Left ventricle myocardium inferior (tissue), 1 donor: ENCODE results near the gene CLCNKA. TPM values are rescaled to one million over a fixed set of nuclear protein-coding genes. Genes with fewer than 3 reads are reported as not detected.

Experiments
- DNase-seq: peaks from one replicate; pipeline ENCODE4 v3.0.0-alpha.2; 2020
- H3K27ac ChIP-seq: fragments of 200-600 bp; replicated peaks from 2 replicates; pipeline ENCODE4 v1.8.0; 2021
- H3K27me3 ChIP-seq: fragments of 200-600 bp; 2 replicates; pipeline ENCODE4 v1.8.0; 2021; ENCODE audit warnings: low read depth
- H3K36me3 ChIP-seq: fragments of 200-600 bp; 2 replicates; pipeline ENCODE4 v1.8.0; 2021
- H3K4me1 ChIP-seq: fragments of 200-600 bp; 2 replicates; pipeline ENCODE4 v1.8.0; 2021
- H3K4me3 ChIP-seq: fragments of 200-600 bp; 2 replicates; pipeline ENCODE4 v1.8.0; 2021; ENCODE audit warnings: mild to moderate bottlenecking, moderate library complexity
- H3K9me3 ChIP-seq: fragments of 200-600 bp; replicated peaks from 2 replicates; pipeline ENCODE4 v1.8.0; 2021
- CTCF ChIP-seq: fragments of 200-600 bp; IDR thresholded peaks from 2 replicates; pipeline ENCODE4 v1.8.0; 2021; ENCODE audit warnings: antibody characterized with exemption, mild to moderate bottlenecking, borderline replicate concordance
- intact Hi-C: fragments of 100-400 bp; cut with micrococcal nuclease; formaldehyde crosslinking; loops from one replicate; pipeline ENCODE4 v1.11.0; 2022
- total RNA-seq: library from RNA; stranded (reverse); fragmentation: NEBNext Ultra II Directional; extraction: Animal tissue kit (Norgen Biotek cat#: 25700); gene quantifications from one replicate; pipeline ENCODE4 v1.2.1, GENCODE V29; 2021
- donor health status: DM: no; HTN: yes; CAD: no; lungs with severe emphysema.

Gene CLCNKA
- total RNA-seq, 1 donor from 2014 or later, result 0.16 TPM

GRCh38 chr1:16080422-16081150, 58.8 kb downstream of the CLCNKA start:
- DNase-seq, result no peak
- Histone ChIP-seq H3K4me3 (no peak overlapping the region), H3K9me3 (no peaks in the 10 kb centered on the region), H3K36me3 (no peaks in the 10 kb centered on the region), H3K27ac (no peak overlapping the region), H3K27me3 (no peaks in the 10 kb centered on the region), H3K4me1 (peaks cover 52% of the 10 kb centered on the region)
- TF ChIP-seq CTCF, result no peak
- intact Hi-C loops, result no loop called here

GRCh38 chr1:16081636-16082035, 59.8 kb downstream of the CLCNKA start:
- H3K36me3 ChIP-seq, result no peaks in the 10 kb centered on the region
- intact Hi-C loops, result no loop called here
- no peaks in the 10 kb centered on the region for H3K9me3 ChIP-seq
- no peak for DNase-seq
- H3K4me1 ChIP-seq, result peaks cover 46% of the 10 kb centered on the region
- H3K27me3 ChIP-seq, result no peaks in the 10 kb centered on the region
- no peak for TF ChIP-seq CTCF
- H3K4me3 ChIP-seq, result no peak overlapping the region
- H3K27ac ChIP-seq, result peak overlapping the region; percentile 72

- Histone ChIP-seq H3K9me3 (no peaks in the 10 kb centered on the region), H3K27ac (peak overlapping the region; percentile 72), H3K4me1 (peaks cover 40% of the 10 kb centered on the region), H3K36me3 (no peaks in the 10 kb centered on the region), H3K4me3 (no peak overlapping the region), H3K27me3 (no peaks in the 10 kb centered on the region)
- intact Hi-C loops, result no loop called here
- TF ChIP-seq CTCF, result peak; percentile 94
- peak; percentile 69 for DNase-seq
These were observed 60.6 kb downstream of the CLCNKA start for GRCh38 chr1:16082283-16083038.

GRCh38 chr1:16083486-16083885, 61.6 kb downstream of the CLCNKA start:
- Histone ChIP-seq H3K4me3 (no peak overlapping the region), H3K9me3 (no peaks in the 10 kb centered on the region), H3K36me3 (no peaks in the 10 kb centered on the region), H3K4me1 (peaks cover 49% of the 10 kb centered on the region), H3K27ac (peak overlapping the region; percentile 3), H3K27me3 (no peaks in the 10 kb centered on the region)
- no peak for TF ChIP-seq CTCF
- DNase-seq, result no peak
- intact Hi-C loops, result no loop called here

Other genes starting within 250 kb of the CLCNKA start
- 6.0 TPM for gene UQCRHL, start 214.4 kb upstream of the CLCNKA start, total RNA-seq
- gene SPEN, start 174.3 kb upstream of the CLCNKA start, total RNA-seq, result 20.8 TPM
- 24.7 TPM for gene ZBTB17, start 45.9 kb upstream of the CLCNKA start, total RNA-seq
- gene SRARP, start 17.8 kb upstream of the CLCNKA start, total RNA-seq, result 1.0 TPM
- 4,061 TPM for gene HSPB7, start 4.0 kb upstream of the CLCNKA start, total RNA-seq
- gene CLCNKB, start 21.7 kb downstream of the CLCNKA start, total RNA-seq, result 1.3 TPM
- 5.4 TPM for gene FAM131C, start 51.6 kb downstream of the CLCNKA start, total RNA-seq
- gene EPHA2, start 134.0 kb downstream of the CLCNKA start, total RNA-seq, result 9.6 TPM
- 2.2 TPM for gene ARHGEF19, start 190.6 kb downstream of the CLCNKA start, total RNA-seq
- 9.7 TPM for gene CPLANE2, start 215.1 kb downstream of the CLCNKA start, total RNA-seq